ENCODE results near the gene C1orf185. TPM values are rescaled to one million over a fixed set of nuclear protein-coding genes. Genes with fewer than 3 reads are reported as not detected.
"Not testable (repeated sequence)": the region's sequence is repeated elsewhere in the genome, so short reads cannot be mapped to it uniquely, and the experiment has no call there.

The C1orf185 gene
- total RNA-seq, 1 donor from 2014 or later, result not detected

GRCh38 chr1:51114137-51114536 lies 12.1 kb downstream of the C1orf185 start:
- no peaks in the 10 kb centered on the region for H3K9me3 ChIP-seq
- no peaks in the 10 kb centered on the region for H3K36me3 ChIP-seq
- TF ChIP-seq CTCF (IDR thresholded peaks at IDR 0.05), result no peak
- no peak overlapping the region for H3K27ac ChIP-seq
- ATAC-seq (no peak), DNase-seq (no peak)
- no peaks in the 10 kb centered on the region for H3K27me3 ChIP-seq
- H3K4me1 ChIP-seq, result no peaks in the 10 kb centered on the region
- intact Hi-C loops (cut with DNase I), result no loop called here
- H3K4me3 ChIP-seq, result no peak overlapping the region

- intact Hi-C loops (cut with DNase I), result no loop called here
- no peak for TF ChIP-seq CTCF (IDR thresholded peaks at IDR 0.05)
- H3K36me3 ChIP-seq, result no peaks in the 10 kb centered on the region
- ATAC-seq (no peak), DNase-seq (no peak)
- H3K27me3 ChIP-seq, result no peaks in the 10 kb centered on the region
- H3K9me3 ChIP-seq, result no peaks in the 10 kb centered on the region
- H3K4me1 ChIP-seq, result no peaks in the 10 kb centered on the region
- no peak overlapping the region for H3K4me3 ChIP-seq
- H3K27ac ChIP-seq, result no peak overlapping the region
These were observed 13.8 kb downstream of the C1orf185 start for GRCh38 chr1:51115714-51116404.

GRCh38 chr1:51119331-51119730 lies 17.3 kb downstream of the C1orf185 start:
- H3K36me3 ChIP-seq, result no peaks in the 10 kb centered on the region
- no peak overlapping the region for H3K4me3 ChIP-seq
- H3K27me3 ChIP-seq, result no peaks in the 10 kb centered on the region
- DNase-seq (no peak), ATAC-seq (no peak)
- H3K9me3 ChIP-seq, result no peaks in the 10 kb centered on the region
- TF ChIP-seq CTCF (IDR thresholded peaks at IDR 0.05), result no peak
- no peaks in the 10 kb centered on the region for H3K4me1 ChIP-seq
- intact Hi-C loops (cut with DNase I), result no loop called here
- no peak overlapping the region for H3K27ac ChIP-seq

- DNase-seq, result no peak
- no peaks in the 10 kb centered on the region for H3K4me1 ChIP-seq
- intact Hi-C loops (cut with DNase I), result no loop called here
- H3K27me3 ChIP-seq, result no peaks in the 10 kb centered on the region
- no peak overlapping the region for H3K27ac ChIP-seq
- no peaks in the 10 kb centered on the region for H3K9me3 ChIP-seq
- no peak for TF ChIP-seq CTCF (IDR thresholded peaks at IDR 0.05)
- no peak overlapping the region for H3K4me3 ChIP-seq
- H3K36me3 ChIP-seq, result no peaks in the 10 kb centered on the region
- ATAC-seq, result no peak
These were observed 18.6 kb downstream of the C1orf185 start for GRCh38 chr1:51120629-51121028.

GRCh38 chr1:51127152-51127551 lies 25.1 kb downstream of the C1orf185 start:
- H3K27me3 ChIP-seq; H3K27ac ChIP-seq; DNase-seq; ATAC-seq; H3K4me3 ChIP-seq; H3K36me3 ChIP-seq; H3K9me3 ChIP-seq; intact Hi-C loops (cut with DNase I); H3K4me1 ChIP-seq: not testable (repeated sequence)

- Histone ChIP-seq H3K27me3 (no peaks in the 10 kb centered on the region), H3K27ac (no peak overlapping the region), H3K4me3 (no peak overlapping the region), H3K4me1 (no peaks in the 10 kb centered on the region), H3K9me3 (peaks cover 14% of the 10 kb centered on the region), H3K36me3 (no peaks in the 10 kb centered on the region)
- TF ChIP-seq CTCF (IDR thresholded peaks at IDR 0.05), result no peak
- DNase-seq, result no peak
- intact Hi-C loops (cut with DNase I), result no loop called here
- ATAC-seq, result no peak
These were observed 29.2 kb downstream of the C1orf185 start for GRCh38 chr1:51131185-51131584.
